Measurements from ENCODE around the gene CTNNAL1. TPM values are rescaled to one million over a fixed set of nuclear protein-coding genes. Genes with fewer than 3 reads are reported as not detected.

Gene CTNNAL1
- total and polyA plus RNA-seq, 2 donors (not counting 1 experiment from before 2014, with no cell fraction given): 0.04 to 1.5 TPM

DNA sequence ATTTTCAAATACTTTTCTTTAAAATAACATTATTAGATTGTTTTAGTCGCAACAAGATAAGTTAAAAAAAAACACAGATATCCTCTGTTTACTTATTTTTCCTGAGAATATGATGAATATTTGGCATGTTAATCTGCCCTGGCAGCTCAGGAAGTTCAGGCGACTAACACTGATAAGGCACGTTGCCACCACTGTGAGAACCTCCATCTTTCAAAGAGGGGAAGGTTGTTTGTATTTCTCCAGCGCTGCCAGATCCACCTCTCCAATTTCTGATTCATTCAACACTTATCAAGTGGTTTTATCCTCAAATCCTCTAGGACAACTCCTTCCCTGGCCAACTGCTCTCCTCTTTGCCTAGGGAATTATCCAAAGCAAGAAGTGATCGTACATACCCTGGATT is 21.8 kb downstream of the CTNNAL1 start:
- H3K36me3 ChIP-seq (replicated peaks in 1 of 2; ENCODE audit: control extremely low read depth in 1 of 2, control insufficient read depth in 1 of 2, extremely low read depth in 1 of 2, insufficient read depth in 2 of 2, low read length in 1 of 2): no peaks in the 10 kb centered on the region
- H3K9me3 ChIP-seq (ENCODE audit: control extremely low read depth in 1 of 3, control insufficient read depth in 2 of 3, insufficient read depth in 1 of 3, low read length in 2 of 3): no peaks in the 10 kb centered on the region
- no peak overlapping the region for H3K27ac ChIP-seq (ENCODE audit: low read length in 2 of 2)
- H3K4me3 ChIP-seq (ENCODE audit: control extremely low read depth in 1 of 5, extremely low read depth in 1 of 5, insufficient read depth in 1 of 5, low read depth in 2 of 5, low read length in 4 of 5): no peak overlapping the region
- H3K79me2 ChIP-seq (ENCODE audit: control insufficient read depth, insufficient read depth, low read length): no peaks in the 10 kb centered on the region
- TF ChIP-seq EZH2 (IDR thresholded peaks at IDR 0.05; ENCODE audit: borderline replicate concordance, insufficient read depth, low read depth, low read length, poor library complexity, severe bottlenecking): no peak
- DNase-seq (no peak), ATAC-seq (ENCODE audit: low read depth) (no peak)
- no peak overlapping the region for H3K4me2 ChIP-seq (replicated peaks; ENCODE audit: low read depth, low read length, poor library complexity, severe bottlenecking)
- H3K4me1 Mint-ChIP-seq: no peaks in the 10 kb centered on the region
- no peaks in the 10 kb centered on the region for H3K27me3 Mint-ChIP-seq
- H3K27me3 ChIP-seq (replicated peaks in 1 of 4; ENCODE audit: control extremely low read depth in 1 of 4, control insufficient read depth in 3 of 4, insufficient read depth in 4 of 4, low read length in 3 of 4): no peaks in the 10 kb centered on the region
- H2AFZ ChIP-seq (ENCODE audit: insufficient read depth, low read depth, low read length, poor library complexity, severe bottlenecking): no peak overlapping the region
- WGBS (ENCODE audit: insufficient coverage): no CpG with 5 or more reads among the region's 5 CpGs
- no peaks in the 10 kb centered on the region for H3K9me3 Mint-ChIP-seq (ENCODE audit: insufficient read depth)
- no peak overlapping the region for H3K27ac Mint-ChIP-seq
- POLR2A ChIA-PET: no interaction called here
- H3K4me3 Mint-ChIP-seq: no peak overlapping the region
- intact Hi-C loops (cut with micrococcal nuclease): no loop called here
- H3K4me1 ChIP-seq (ENCODE audit: control insufficient read depth in 2 of 2, insufficient read depth in 2 of 2, low read length in 2 of 2): no peaks in the 10 kb centered on the region
- CTCF ChIA-PET: no interaction called here
- no peak overlapping the region for H3K9ac ChIP-seq (ENCODE audit: low read length)
- no peaks in the 10 kb centered on the region for H4K20me1 ChIP-seq (ENCODE audit: control insufficient read depth, insufficient read depth, low read length, poor library complexity, severe bottlenecking)

- no peaks in the 10 kb centered on the region for H3K4me1 Mint-ChIP-seq
- intact Hi-C loops (cut with micrococcal nuclease): no loop called here
- no peak for TF ChIP-seq EZH2 (IDR thresholded peaks at IDR 0.05; ENCODE audit: borderline replicate concordance, insufficient read depth, low read depth, low read length, poor library complexity, severe bottlenecking)
- TF ChIP-seq, protein P1, sequence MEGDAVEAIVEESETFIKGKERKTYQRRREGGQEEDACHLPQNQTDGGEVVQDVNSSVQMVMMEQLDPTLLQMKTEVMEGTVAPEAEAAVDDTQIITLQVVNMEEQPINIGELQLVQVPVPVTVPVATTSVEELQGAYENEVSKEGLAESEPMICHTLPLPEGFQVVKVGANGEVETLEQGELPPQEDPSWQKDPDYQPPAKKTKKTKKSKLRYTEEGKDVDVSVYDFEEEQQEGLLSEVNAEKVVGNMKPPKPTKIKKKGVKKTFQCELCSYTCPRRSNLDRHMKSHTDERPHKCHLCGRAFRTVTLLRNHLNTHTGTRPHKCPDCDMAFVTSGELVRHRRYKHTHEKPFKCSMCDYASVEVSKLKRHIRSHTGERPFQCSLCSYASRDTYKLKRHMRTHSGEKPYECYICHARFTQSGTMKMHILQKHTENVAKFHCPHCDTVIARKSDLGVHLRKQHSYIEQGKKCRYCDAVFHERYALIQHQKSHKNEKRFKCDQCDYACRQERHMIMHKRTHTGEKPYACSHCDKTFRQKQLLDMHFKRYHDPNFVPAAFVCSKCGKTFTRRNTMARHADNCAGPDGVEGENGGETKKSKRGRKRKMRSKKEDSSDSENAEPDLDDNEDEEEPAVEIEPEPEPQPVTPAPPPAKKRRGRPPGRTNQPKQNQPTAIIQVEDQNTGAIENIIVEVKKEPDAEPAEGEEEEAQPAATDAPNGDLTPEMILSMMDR (IDR thresholded peaks at IDR 0.05): no peak
- Histone ChIP-seq H3K4me3 (ENCODE audit: control extremely low read depth in 1 of 5, extremely low read depth in 1 of 5, insufficient read depth in 1 of 5, low read depth in 2 of 5, low read length in 4 of 5) (no peak overlapping the region), H3K27ac (ENCODE audit: low read length in 2 of 2) (no peak overlapping the region), H4K20me1 (ENCODE audit: control insufficient read depth, insufficient read depth, low read length, poor library complexity, severe bottlenecking) (no peaks in the 10 kb centered on the region), H3K36me3 (replicated peaks in 1 of 2; ENCODE audit: control extremely low read depth in 1 of 2, control insufficient read depth in 1 of 2, extremely low read depth in 1 of 2, insufficient read depth in 2 of 2, low read length in 1 of 2) (no peaks in the 10 kb centered on the region), H3K4me2 (replicated peaks; ENCODE audit: low read depth, low read length, poor library complexity, severe bottlenecking) (no peak overlapping the region), H3K9me3 (ENCODE audit: control extremely low read depth in 1 of 3, control insufficient read depth in 2 of 3, insufficient read depth in 1 of 3, low read length in 2 of 3) (no peaks in the 10 kb centered on the region), H2AFZ (ENCODE audit: insufficient read depth, low read depth, low read length, poor library complexity, severe bottlenecking) (no peak overlapping the region), H3K9ac (ENCODE audit: low read length) (no peak overlapping the region), H3K27me3 (replicated peaks in 1 of 4; ENCODE audit: control extremely low read depth in 1 of 4, control insufficient read depth in 3 of 4, insufficient read depth in 4 of 4, low read length in 3 of 4) (no peaks in the 10 kb centered on the region), H3K4me1 (ENCODE audit: control insufficient read depth in 2 of 2, insufficient read depth in 2 of 2, low read length in 2 of 2) (no peaks in the 10 kb centered on the region), H3K79me2 (ENCODE audit: control insufficient read depth, insufficient read depth, low read length) (no peaks in the 10 kb centered on the region)
- H3K27ac Mint-ChIP-seq: no peak overlapping the region
- ATAC-seq (ENCODE audit: low read depth) (no peak), DNase-seq (no peak)
- POLR2A ChIA-PET: no interaction called here
- CTCF ChIA-PET: interaction anchor here (1.7 kb wide), 1 partner anchor 30 kb away, joined by 4 read pairs; no protein-coding TSS in a partner anchor
- H3K4me3 Mint-ChIP-seq: no peak overlapping the region
- no peaks in the 10 kb centered on the region for H3K27me3 Mint-ChIP-seq
- H3K9me3 Mint-ChIP-seq (ENCODE audit: insufficient read depth): no peaks in the 10 kb centered on the region
Measured at GRCh38 chr9:108983885-108984284, 29.4 kb downstream of the CTNNAL1 start.
